HG02885 (cell line): ENCODE data around the gene CWC25.
"Not testable (repeated sequence)": the region's sequence is repeated elsewhere in the genome, so short reads cannot be mapped to it uniquely, and the experiment has no call there.

Source experiments
- ATAC-seq: cut with Tn5 transposase; IDR thresholded peaks from one replicate; pipeline ENCODE4 v1.9.1; 2021; ENCODE audit warnings: mild to moderate bottlenecking; ENCODE audit not compliant: unreplicated experiment, poor library complexity

CWC25 gene

DNA sequence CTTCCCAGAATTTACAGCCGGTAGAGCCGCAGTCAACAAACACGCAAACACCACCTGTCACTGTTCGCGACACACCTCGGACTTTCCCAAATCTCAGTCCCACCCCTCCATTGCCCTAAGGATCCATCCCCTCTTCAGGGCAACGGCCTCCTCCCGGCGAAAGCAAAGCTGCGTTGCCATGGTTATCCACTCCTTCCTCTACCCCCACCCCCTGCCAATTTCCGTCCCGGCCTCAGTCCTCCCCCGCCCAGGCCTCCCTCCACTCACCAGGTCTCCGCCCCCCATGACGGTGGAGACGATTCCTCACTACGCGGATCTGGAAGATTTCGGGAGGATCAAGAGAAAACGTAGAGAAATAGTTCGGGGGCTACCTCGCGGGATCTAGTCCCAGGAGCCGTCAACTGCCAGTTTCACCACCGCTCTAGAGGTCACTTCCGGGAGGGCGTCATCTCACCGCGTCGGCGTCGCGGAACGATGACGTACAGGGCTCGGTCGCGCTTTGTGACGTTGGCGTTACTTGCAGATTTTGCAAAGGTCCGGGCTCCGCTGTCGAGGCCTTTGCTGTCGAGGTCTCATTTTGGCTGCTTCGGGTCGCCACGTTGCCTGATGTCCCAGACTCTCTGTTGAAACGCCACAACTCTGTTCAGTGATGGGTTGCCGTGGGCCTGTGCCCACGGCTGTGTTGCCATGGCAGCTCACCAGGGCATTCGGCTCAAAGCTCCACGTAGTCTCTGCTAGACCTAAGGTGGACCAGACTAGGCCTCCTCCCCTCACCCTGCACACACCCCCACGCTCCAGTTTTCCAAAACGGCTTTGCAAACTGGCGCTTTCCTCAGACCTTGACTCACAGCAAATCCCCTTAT is at the start of gene CWC25:
CWC25 (minus strand) TSS at position 423 of the 863 bp plus-strand sequence; CDS start at position 285, 138 bp downstream.
- ATAC-seq = peak; percentile 90

- ATAC-seq = no peak
These were observed 48.7 kb upstream of the CWC25 start for GRCh38 chr17:38873640-38874380.

DNA sequence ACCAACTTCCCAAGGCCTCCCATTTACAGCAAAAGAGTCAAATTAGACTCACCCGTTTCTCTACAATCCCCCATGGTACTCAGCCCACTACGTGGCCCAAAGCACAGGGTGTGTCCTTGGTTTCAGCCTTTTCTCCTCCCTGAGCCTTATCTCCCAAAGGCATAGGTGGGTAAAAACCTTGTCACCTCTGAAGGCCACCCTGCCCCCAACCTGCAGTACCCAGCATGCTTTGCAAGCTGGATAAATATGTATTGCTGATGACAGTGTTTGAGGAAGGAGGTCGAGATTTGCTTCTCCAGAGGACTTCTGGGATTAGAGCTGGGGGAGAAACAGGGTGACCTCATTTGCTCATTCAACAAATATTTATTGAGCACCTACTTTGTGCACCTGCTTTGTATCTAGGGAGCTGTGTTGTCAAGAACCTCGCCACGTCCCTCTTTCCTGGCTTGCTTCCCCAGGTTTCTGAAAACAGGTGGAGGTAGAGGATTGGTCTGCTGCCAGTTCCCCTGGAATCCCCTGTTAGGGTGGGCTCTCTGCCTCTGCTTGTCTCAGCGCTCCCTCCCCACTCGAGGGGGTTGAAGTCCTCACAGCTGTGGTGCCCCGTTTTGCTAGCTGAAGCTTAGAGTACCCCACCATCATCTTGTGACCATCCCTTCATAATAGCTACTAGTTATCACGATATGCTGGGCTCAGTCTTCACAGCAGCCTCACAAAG is 47.7 kb upstream of the CWC25 start:
- no peak for ATAC-seq

- no peak for ATAC-seq
These were observed 46.9 kb upstream of the CWC25 start for GRCh38 chr17:38872027-38872511.

GRCh38 chr17:38871247-38872015 is 46.3 kb upstream of the CWC25 start:
- ATAC-seq = no peak

GRCh38 chr17:38870259-38871165 is 45.4 kb upstream of the CWC25 start:
- peak; percentile 36 for ATAC-seq

GRCh38 chr17:38869526-38870258 is 44.6 kb upstream of the CWC25 start, which contains the start of gene LASP1:
TSS of gene LASP1 (plus strand) at chr17:38870058. CDS start at chr17:38870190, 132 bp downstream.
- ATAC-seq = peak; percentile 46

DNA sequence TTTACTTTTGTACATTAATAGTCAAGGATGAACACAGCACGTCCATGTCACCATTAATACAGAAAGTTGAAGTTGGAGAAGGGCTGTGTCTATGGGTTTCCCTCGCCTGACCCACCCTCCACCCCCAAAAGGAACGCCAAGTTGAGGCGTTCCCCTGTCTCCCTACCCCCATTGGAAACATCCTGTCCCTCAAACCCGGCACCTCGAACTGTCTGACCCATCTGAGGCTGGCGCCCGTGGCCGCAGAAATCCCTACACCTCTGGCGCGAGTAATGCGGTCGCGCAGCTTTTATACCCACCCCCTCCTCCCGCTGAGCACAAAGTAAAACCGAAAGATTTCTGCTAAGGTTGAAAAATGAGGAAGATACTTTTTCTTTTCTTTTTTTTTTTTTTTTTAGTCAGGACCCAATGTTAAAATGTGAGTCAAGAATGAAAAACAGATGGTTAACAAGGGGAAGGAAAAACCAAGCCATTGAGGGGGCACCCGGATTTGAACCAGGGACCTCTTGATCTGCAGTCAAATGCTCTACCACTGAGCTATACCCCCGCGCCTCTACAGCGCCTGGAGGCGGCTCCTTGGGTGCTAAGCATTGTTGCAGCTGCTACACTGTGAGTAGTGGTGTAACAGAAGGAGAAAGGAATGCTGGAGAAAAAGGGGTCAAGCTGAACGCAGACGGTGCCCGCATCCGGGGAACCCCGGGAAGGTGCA is 43.9 kb upstream of the CWC25 start:
- peak; percentile 36 for ATAC-seq

DNA sequence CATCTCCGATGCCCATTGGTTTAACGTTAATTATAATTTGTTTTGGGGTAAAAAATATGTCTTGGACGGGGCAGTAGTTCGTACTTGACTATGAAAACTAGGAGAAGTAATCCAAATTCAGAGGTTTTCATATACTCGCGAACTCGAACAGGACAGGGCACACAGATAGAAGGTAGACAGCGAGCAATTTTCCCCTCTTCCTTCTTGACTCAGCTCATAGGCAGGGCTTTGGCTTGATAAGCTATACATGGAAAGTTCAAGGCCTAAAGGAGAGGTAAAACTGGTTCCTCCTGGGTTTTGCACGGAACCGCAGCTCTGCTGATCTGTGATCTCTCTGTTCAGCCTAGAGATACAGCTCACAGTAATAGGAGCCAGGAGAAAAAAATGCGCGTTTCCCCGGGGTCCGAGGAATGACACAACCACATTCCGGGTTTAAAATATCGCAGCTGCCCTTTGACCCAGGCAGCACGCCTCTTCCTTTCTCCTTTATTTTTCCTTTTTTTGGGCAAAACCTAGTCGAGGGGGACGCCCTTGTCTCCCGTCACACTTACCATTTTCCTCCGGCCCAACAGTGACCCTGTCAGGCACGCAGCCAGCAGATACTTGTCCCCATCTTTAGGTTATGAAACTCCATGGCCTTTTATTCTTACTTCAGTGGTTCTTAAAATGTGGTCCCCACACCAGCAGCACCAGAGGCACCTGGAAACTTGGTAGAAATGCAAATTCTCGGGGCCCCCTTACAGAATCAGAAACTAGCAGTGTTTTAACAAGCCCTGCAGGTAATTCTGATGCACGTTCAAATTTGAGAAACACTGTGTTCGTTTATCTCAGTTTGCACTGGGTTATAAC is 43.1 kb upstream of the CWC25 start:
- no peak for ATAC-seq

- ATAC-seq = no peak
These were observed 42.3 kb upstream of the CWC25 start for GRCh38 chr17:38867179-38867967.

- no peak for ATAC-seq
These were observed 39.7 kb upstream of the CWC25 start for GRCh38 chr17:38864636-38865398.

DNA sequence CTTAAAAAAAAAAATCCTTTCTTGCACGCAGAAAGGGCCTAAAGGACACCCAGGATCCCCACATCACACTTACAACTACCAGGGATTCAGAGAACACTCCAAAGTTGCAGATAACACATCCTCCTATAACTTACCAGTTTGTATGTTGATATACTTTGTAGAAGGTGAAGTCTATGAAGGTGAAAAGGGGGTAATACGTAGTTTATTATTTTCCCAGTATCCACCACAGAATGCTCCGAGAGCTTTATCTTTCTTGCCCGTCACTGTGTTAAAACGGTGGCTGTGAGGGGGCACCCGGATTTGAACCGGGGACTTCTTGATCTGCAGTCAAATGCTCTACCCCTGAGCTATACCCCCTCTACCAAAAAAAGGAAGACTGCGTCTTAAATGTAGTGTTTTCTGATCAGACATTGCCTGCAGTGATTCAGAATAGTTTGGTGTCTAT is 36.3 kb upstream of the CWC25 start:
- no peak for ATAC-seq

GRCh38 chr17:38857271-38857670 is 32.1 kb upstream of the CWC25 start:
- ATAC-seq = no peak

- ATAC-seq = not testable (repeated sequence)
These were observed 30.1 kb upstream of the CWC25 start for GRCh38 chr17:38855101-38855714.
